HCT116 (cell line): ENCODE measurements around the gene GNB4.

Source experiments
- CEBPB ChIP-seq: IDR thresholded peaks from 2 replicates; pipeline ENCODE4 v1.6.1; 2012; ENCODE audit warnings: low read depth
- EZH2 ChIP-seq: fragments of 200-600 bp; sonication (generic); IDR thresholded peaks from 2 replicates; pipeline ENCODE4 v1.6.1; 2017; ENCODE audit warnings: antibody characterized with exemption, mixed run types
- FOSL1 ChIP-seq: IDR thresholded peaks from 2 replicates; pipeline ENCODE4 v1.6.1; 2012; ENCODE audit warnings: low read depth
- POLR2A ChIP-seq: IDR thresholded peaks from 2 replicates; pipeline ENCODE4 v1.7.0; 2011; ENCODE audit warnings: borderline replicate concordance; ENCODE audit not compliant: insufficient read depth, insufficient read length; ENCODE audit errors: extremely low read depth
- RAD21 ChIP-seq: IDR thresholded peaks from 2 replicates; pipeline ENCODE4 v1.6.1; 2012; ENCODE audit warnings: low read depth, mild to moderate bottlenecking
- SRF ChIP-seq: IDR thresholded peaks from 2 replicates; pipeline ENCODE4 v1.6.1; 2012; ENCODE audit warnings: low read depth
- TCF7L2 ChIP-seq: IDR thresholded peaks from 2 replicates; pipeline ENCODE4 v1.7.0; 2011; ENCODE audit warnings: borderline replicate concordance, inconsistent platforms; ENCODE audit not compliant: insufficient read depth, insufficient read length; ENCODE audit errors: extremely low read depth
- YY1 ChIP-seq: IDR thresholded peaks from 2 replicates; pipeline ENCODE4 v1.6.1; 2011; ENCODE audit warnings: low read length, low read depth, moderate library complexity, mild to moderate bottlenecking; ENCODE audit not compliant: insufficient replicate concordance; ENCODE audit errors: extremely low read depth
- TF ChIP-seq, protein P1 (sequence below), 3 experiments: fragments of 200-600 bp in 1 of 3; sonication (generic) in 1 of 3; IDR thresholded peaks in 2 of 3; conservative IDR thresholded peaks in 1 of 3; 2 replicates each; pipeline ENCODE4 v1.5.1; 2012 to 2017; ENCODE audit warnings: low read depth in 2 of 3, low read length in 2 of 3, antibody characterized with exemption in 1 of 3, borderline replicate concordance in 1 of 3, control low read depth in 1 of 3, mild to moderate bottlenecking in 1 of 3, mixed read lengths in 1 of 3, mixed run types in 1 of 3, moderate library complexity in 1 of 3; ENCODE audit not compliant: insufficient read depth in 1 of 3
- TF ChIP-seq, protein P2 (sequence below): IDR thresholded peaks from 2 replicates; pipeline ENCODE4 v1.6.1; 2012
- TF ChIP-seq, protein P3 (sequence below): IDR thresholded peaks from 2 replicates; pipeline ENCODE4 v1.6.1; 2012; ENCODE audit warnings: low read depth

DNA sequence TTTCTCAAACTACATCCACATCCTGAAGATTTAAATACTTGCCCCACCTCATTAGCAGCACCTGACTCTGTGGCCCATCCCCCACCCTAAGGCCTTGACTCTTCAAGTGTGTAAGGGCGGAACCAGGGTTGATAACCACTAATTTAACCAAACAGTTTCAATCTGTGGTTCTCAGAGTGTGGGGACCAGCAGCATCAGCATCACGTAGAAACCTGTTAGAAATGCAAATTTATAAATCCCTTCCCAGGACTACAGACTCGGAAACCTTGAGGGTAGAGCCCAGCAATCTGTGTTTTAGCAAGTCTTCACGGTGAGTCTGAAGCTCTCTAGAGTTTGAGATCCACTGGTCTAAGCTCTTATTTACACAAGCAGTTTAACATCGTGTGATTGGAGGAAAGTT is 12.4 kb downstream of the GNB4 start:
- TF ChIP-seq, protein P1, sequence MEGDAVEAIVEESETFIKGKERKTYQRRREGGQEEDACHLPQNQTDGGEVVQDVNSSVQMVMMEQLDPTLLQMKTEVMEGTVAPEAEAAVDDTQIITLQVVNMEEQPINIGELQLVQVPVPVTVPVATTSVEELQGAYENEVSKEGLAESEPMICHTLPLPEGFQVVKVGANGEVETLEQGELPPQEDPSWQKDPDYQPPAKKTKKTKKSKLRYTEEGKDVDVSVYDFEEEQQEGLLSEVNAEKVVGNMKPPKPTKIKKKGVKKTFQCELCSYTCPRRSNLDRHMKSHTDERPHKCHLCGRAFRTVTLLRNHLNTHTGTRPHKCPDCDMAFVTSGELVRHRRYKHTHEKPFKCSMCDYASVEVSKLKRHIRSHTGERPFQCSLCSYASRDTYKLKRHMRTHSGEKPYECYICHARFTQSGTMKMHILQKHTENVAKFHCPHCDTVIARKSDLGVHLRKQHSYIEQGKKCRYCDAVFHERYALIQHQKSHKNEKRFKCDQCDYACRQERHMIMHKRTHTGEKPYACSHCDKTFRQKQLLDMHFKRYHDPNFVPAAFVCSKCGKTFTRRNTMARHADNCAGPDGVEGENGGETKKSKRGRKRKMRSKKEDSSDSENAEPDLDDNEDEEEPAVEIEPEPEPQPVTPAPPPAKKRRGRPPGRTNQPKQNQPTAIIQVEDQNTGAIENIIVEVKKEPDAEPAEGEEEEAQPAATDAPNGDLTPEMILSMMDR (IDR thresholded peaks at IDR 0.05 in 2 of 3, conservative IDR thresholded peaks at IDR 0.05 in 1 of 3; ENCODE audit: borderline replicate concordance in 1 of 3, insufficient read depth in 1 of 3, low read depth in 2 of 3, low read length in 2 of 3): no peak
- no peak for TF ChIP-seq RAD21
- no peak for TF ChIP-seq YY1
- TF ChIP-seq CEBPB: no peak
- no peak for TF ChIP-seq EZH2
- TF ChIP-seq, protein P2, sequence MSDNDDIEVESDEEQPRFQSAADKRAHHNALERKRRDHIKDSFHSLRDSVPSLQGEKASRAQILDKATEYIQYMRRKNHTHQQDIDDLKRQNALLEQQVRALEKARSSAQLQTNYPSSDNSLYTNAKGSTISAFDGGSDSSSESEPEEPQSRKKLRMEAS: no peak
- TF ChIP-seq TCF7L2: no peak
- TF ChIP-seq, protein P3, sequence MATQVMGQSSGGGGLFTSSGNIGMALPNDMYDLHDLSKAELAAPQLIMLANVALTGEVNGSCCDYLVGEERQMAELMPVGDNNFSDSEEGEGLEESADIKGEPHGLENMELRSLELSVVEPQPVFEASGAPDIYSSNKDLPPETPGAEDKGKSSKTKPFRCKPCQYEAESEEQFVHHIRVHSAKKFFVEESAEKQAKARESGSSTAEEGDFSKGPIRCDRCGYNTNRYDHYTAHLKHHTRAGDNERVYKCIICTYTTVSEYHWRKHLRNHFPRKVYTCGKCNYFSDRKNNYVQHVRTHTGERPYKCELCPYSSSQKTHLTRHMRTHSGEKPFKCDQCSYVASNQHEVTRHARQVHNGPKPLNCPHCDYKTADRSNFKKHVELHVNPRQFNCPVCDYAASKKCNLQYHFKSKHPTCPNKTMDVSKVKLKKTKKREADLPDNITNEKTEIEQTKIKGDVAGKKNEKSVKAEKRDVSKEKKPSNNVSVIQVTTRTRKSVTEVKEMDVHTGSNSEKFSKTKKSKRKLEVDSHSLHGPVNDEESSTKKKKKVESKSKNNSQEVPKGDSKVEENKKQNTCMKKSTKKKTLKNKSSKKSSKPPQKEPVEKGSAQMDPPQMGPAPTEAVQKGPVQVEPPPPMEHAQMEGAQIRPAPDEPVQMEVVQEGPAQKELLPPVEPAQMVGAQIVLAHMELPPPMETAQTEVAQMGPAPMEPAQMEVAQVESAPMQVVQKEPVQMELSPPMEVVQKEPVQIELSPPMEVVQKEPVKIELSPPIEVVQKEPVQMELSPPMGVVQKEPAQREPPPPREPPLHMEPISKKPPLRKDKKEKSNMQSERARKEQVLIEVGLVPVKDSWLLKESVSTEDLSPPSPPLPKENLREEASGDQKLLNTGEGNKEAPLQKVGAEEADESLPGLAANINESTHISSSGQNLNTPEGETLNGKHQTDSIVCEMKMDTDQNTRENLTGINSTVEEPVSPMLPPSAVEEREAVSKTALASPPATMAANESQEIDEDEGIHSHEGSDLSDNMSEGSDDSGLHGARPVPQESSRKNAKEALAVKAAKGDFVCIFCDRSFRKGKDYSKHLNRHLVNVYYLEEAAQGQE: no peak
- TF ChIP-seq FOSL1: no peak
- no peak for TF ChIP-seq POLR2A
- no peak for TF ChIP-seq SRF
